Right lobe of liver (tissue), 6 donors: ENCODE measurements around the gene TMC1. TPM values are rescaled to one million over a fixed set of nuclear protein-coding genes. Genes with fewer than 3 reads are reported as not detected.

Source experiments
- ATAC-seq, 4 donors: fragments of 200-7000 bp; cut with Tn5 transposase; one replicate each; pipeline ENCODE4 v1.9.1; 2020; ENCODE audit warnings: mild to moderate bottlenecking in 4 of 4, moderate library complexity in 4 of 4
- DNase-seq, 3 donors: peaks; one replicate each; pipeline ENCODE4 v3.0.0-alpha.2; 2020
- H3K27ac ChIP-seq, 3 donors: fragments of 200-600 bp; one replicate each; pipeline ENCODE4 v1.8.0; 2022
- H3K27me3 ChIP-seq, 2 donors: fragments of 200-600 bp; one replicate each; pipeline ENCODE4 v1.8.0; 2022
- H3K36me3 ChIP-seq, 4 donors: fragments of 200-600 bp; sonication (generic) in 1 of 4; one replicate each; pipeline versions ENCODE4 v1.5.1 to v1.8.0; 2017 to 2022; ENCODE audit warnings: control low read depth in 1 of 4
- H3K4me1 ChIP-seq, 4 donors: fragments of 200-600 bp; sonication (generic) in 1 of 4; one replicate each; pipeline versions ENCODE4 v1.5.1 to v1.8.0; 2017 to 2022; ENCODE audit warnings: control low read depth in 1 of 4
- H3K4me3 ChIP-seq, 3 donors: fragments of 200-600 bp; one replicate each; pipeline ENCODE4 v1.8.0; 2022
- H3K9me3 ChIP-seq, 4 donors: fragments of 200-600 bp; sonication (generic) in 1 of 4; one replicate each; pipeline versions ENCODE4 v1.5.1 to v1.8.0; 2017 to 2022; ENCODE audit warnings: control low read depth in 1 of 4
- POLR2A ChIP-seq: fragments of 450-650 bp; IDR thresholded peaks from one replicate; pipeline ENCODE4 v1.6.1; 2017; ENCODE audit warnings: antibody characterized with exemption, mild to moderate bottlenecking
- WGBS: methylation state at CpG from one replicate; pipeline ENCODE4 v1.1.6; 2018; ENCODE audit warnings: low coverage, low lambda C conversion rate; ENCODE audit not compliant: insufficient coverage; ENCODE audit errors: missing lambda C conversion rate; 5-methylcytosine and 5-hydroxymethylcytosine counted together
- intact Hi-C, 2 donors: fragments of 100-400 bp; cut with DNase I; formaldehyde crosslinking; loops; one replicate each; pipeline versions ENCODE4 v1.11.2 to v1.14.1; 2022
- total RNA-seq, 6 experiments: library from RNA; depleted of rRNA in 2 of 6; stranded (reverse); fragments of >200 nt in 2 of 6; fragmentation: NEBNext Ultra II Directional in 3 of 6; extraction: Animal tissue kit (Norgen Biotek cat#: 25700) in 3 of 6; gene quantifications; one replicate each; pipeline versions ENCODE4 v1.1.0 to v1.2.4, GENCODE V29; 2016 to 2023
- TF ChIP-seq, protein P1 (sequence below), 4 donors: fragments of 200-600 bp in 3 of 4; fragments of 450-650 bp in 1 of 4; IDR thresholded peaks; one replicate each; pipeline versions ENCODE4 v1.5.1 to v1.8.0; 2016 to 2022; ENCODE audit warnings: antibody characterized with exemption in 4 of 4, mild to moderate bottlenecking in 2 of 4
- donor health status: DM: no; HTN: yes; CAD: no.
- donor health status: DM: no; HTN: no; CAD: no.
- donor health status: DM: no; HTN: no; CAD: no.
- donor health status: DM: no; HTN: yes; CAD: no.
- donor health status: DM: no; HTN: yes; CAD: no.

TMC1 gene
- total RNA-seq, 6 experiments from 2014 or later = 0.06 to 0.42 TPM; not detected in 4

DNA sequence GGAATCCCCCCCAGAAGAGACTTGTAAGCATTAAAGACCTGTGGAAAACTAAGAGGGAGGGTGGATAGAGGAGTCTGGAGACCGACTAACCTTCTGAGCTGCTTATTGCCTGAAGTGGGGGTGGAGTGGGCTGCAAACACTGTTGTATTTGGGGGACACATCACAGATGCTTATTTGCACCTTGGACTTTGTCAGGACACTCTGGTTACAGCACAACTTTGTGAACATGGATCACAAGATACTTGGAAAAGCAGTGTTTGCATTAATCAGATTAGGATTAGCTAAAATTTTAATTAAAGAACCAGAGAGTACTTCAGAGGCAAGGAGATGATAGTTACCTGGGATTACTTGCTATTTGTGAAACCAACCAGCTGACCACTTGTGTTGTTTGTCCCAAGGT is 30.9 kb downstream of the TMC1 start:
- Histone ChIP-seq H3K4me3 (no peak overlapping the region), H3K36me3 (no peaks in the 10 kb centered on the region), H3K9me3 (no peaks in the 10 kb centered on the region), H3K27ac (peak overlapping the region in 1 of 3 donors; percentile 21), H3K4me1 (peaks cover 0 to 37% (median 0%) of the 10 kb centered on the region in 4 donors), H3K27me3 (no peaks in the 10 kb centered on the region)
- no peak for DNase-seq
- intact Hi-C loops = loop anchor here in 1 of 2 donors (10.0 kb wide), 1 partner anchor 188 kb away; the partner anchor contains the start of gene ZFAND5
- TF ChIP-seq, protein P1, sequence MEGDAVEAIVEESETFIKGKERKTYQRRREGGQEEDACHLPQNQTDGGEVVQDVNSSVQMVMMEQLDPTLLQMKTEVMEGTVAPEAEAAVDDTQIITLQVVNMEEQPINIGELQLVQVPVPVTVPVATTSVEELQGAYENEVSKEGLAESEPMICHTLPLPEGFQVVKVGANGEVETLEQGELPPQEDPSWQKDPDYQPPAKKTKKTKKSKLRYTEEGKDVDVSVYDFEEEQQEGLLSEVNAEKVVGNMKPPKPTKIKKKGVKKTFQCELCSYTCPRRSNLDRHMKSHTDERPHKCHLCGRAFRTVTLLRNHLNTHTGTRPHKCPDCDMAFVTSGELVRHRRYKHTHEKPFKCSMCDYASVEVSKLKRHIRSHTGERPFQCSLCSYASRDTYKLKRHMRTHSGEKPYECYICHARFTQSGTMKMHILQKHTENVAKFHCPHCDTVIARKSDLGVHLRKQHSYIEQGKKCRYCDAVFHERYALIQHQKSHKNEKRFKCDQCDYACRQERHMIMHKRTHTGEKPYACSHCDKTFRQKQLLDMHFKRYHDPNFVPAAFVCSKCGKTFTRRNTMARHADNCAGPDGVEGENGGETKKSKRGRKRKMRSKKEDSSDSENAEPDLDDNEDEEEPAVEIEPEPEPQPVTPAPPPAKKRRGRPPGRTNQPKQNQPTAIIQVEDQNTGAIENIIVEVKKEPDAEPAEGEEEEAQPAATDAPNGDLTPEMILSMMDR (IDR thresholded peaks at IDR 0.05) = no peak
- TF ChIP-seq POLR2A = no peak
- peak; percentile 27 to 42 (median 36) for ATAC-seq
- 0% methylated on average over 1 of the region's 1 CpG for WGBS

DNA sequence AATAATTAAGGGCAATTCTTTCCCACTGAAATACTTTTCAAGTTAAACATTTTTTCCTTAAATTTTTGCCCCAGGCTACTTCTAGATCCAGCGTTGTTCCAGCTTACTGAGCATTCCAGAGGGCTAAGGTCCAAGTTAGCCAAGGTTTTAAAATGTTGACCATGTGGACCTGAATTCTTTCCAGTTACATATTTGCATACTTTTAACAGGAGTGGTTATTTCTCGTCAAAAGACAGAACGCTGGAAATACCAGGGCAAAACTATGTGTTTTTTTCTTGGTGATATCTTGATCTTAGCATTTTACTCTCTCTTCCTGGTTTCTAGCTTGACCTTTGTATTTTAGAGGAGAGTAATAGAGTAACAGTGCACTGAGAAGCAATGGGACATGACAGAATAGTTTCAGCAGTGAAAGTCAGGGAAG is 32.8 kb downstream of the TMC1 start:
- ATAC-seq (peak; percentile 77 to 87 (median 86)), DNase-seq (no peak)
- H3K36me3 ChIP-seq = no peaks in the 10 kb centered on the region
- no peaks in the 10 kb centered on the region for H3K27me3 ChIP-seq
- H3K4me1 ChIP-seq = peaks cover 0 to 43% (median 0%) of the 10 kb centered on the region in 4 donors
- H3K9me3 ChIP-seq = no peaks in the 10 kb centered on the region
- intact Hi-C loops = loop anchor here in 1 of 2 donors (10.0 kb wide), 1 partner anchor 189 kb away; the partner anchor contains the start of gene ZFAND5
- no peak for TF ChIP-seq POLR2A
- TF ChIP-seq, protein P1 (IDR thresholded peaks at IDR 0.05) = no peak
- 23% methylated on average over 3 of the region's 3 CpGs for WGBS
- no peak overlapping the region for H3K4me3 ChIP-seq
- peak overlapping the region; percentile 56 to 82 (median 61) for H3K27ac ChIP-seq

DNA sequence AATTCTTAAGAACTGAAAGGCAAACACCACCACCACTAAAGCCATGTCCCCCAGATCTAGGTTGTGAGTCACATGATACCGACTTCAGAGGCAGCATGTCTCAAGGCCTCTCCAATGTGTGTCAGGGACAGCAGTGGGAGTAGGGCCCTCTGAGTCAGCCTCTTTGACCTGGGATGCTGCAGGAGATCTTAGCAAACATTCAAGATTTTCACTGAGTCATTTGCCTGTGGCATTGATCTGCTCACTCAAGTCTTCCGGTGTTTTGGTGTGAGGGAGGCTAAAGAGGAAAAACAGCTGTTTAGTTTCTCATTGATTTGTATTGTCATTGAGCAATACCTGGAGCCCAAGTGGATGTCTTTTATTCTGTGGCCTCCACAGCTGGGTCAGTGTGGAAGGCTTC is 36.1 kb downstream of the TMC1 start:
- Histone ChIP-seq H3K4me1 (peaks cover 0 to 34% (median 0%) of the 10 kb centered on the region in 4 donors), H3K27ac (peak overlapping the region in 1 of 3 donors; percentile 13), H3K4me3 (no peak overlapping the region), H3K27me3 (no peaks in the 10 kb centered on the region), H3K36me3 (no peaks in the 10 kb centered on the region), H3K9me3 (no peaks in the 10 kb centered on the region)
- no peak for TF ChIP-seq POLR2A
- TF ChIP-seq, protein P1 (IDR thresholded peaks at IDR 0.05) = no peak
- intact Hi-C loops = loop anchor here in 1 of 2 donors (10.0 kb wide), 1 partner anchor 193 kb away; the partner anchor contains the start of gene ZFAND5
- 37% methylated on average over 2 of the region's 2 CpGs for WGBS
- DNase-seq (no peak), ATAC-seq (peak in 3 of 4 donors; percentile 52 to 68 (median 62))

DNA sequence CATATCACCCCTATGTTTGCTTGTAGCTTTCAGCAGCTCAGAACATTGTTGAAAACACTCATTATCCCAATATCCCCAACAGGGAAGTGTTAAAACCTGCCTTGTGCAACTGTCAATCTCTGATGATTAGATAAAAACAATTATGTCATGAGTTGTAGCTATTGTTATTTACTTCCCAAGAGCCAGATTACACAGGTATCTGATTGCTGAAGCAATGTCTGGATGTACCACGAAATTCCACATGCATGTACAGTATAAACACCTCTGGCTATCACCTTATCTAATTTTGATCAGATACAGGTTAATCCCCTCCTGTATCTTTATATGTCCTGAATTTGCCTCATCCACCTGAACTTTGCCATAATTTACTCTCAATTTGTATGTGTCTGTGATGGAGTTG is 38.7 kb downstream of the TMC1 start:
- intact Hi-C loops = no loop called here
- peaks cover 0 to 22% (median 0%) of the 10 kb centered on the region in 4 donors for H3K4me1 ChIP-seq
- H3K27me3 ChIP-seq = no peaks in the 10 kb centered on the region
- no peak overlapping the region for H3K27ac ChIP-seq
- no peaks in the 10 kb centered on the region for H3K36me3 ChIP-seq
- ATAC-seq (no peak), DNase-seq (no peak)
- no peaks in the 10 kb centered on the region for H3K9me3 ChIP-seq
- TF ChIP-seq, protein P1 (IDR thresholded peaks at IDR 0.05) = no peak
- TF ChIP-seq POLR2A = no peak
- WGBS = 50% methylated on average over 1 of the region's 1 CpG
- H3K4me3 ChIP-seq = no peak overlapping the region
